HG02884 (cell line): ENCODE measurements around the gene C5orf24.
"Not testable (repeated sequence)": the region's sequence is repeated elsewhere in the genome, so short reads cannot be mapped to it uniquely, and the experiment has no call there.

Experiments used
- ATAC-seq: cut with Tn5 transposase; IDR thresholded peaks from one replicate; pipeline ENCODE4 v1.9.1; 2021; ENCODE audit warnings: mild to moderate bottlenecking, moderate library complexity; ENCODE audit not compliant: unreplicated experiment

The C5orf24 gene

DNA sequence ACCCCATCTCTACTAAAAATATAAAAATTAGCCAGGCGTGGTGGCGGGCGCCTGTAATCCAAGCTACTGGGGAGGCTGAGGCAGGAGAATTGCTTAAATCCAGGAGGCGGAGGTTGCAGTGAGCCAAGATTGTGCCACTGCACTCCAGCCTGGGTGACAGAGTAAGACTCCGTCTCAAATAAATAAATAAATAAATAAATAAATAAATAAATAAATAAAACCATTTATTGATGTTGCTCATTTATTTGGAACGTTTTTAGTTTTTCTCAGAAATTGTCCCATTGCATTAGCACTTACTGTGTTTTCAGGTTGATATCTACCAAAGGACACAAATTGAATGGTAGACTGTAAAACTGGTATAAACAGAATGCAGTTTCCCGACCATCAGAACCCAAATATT lies 10.7 kb downstream of the C5orf24 start:
- ATAC-seq: not testable (repeated sequence)

DNA sequence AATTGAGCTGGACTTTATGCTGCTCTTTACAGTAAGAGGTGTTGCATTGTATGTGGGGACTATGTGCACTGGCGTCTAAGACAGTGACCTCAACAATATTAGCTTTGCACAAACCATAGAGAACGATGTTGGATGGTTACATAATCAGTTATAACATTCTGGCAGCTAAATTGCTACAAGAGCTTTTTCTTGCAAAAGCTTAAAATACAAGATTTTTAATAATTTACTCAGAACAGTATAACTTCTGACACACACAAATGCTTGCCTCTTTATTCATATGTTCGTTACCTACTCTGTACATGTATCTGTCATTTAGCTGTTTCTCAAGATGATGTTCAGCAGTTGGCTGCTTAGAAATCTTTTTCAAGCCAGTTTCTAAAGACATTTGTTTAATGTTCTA lies 11.6 kb downstream of the C5orf24 start:
- no peak for ATAC-seq

DNA sequence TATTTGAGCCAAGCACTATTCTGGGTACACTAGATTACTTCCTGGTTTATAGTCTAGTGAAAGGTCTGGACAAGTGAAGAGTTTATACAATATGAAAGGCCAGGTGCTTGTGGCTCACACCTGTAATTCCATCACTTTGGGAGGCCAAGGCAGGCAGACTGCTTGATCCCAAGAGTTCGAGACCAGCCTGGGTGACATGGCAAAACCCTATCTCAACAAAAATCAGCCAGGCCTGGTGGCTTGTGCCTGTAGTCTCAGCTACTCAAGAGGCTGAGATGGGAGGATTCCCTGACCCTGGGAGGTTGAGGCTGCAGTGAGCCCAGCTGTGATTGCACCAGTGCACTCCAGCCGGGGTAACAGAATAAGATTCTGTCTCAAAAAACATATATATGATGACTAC lies 18.9 kb downstream of the C5orf24 start:
- ATAC-seq: no peak

DNA sequence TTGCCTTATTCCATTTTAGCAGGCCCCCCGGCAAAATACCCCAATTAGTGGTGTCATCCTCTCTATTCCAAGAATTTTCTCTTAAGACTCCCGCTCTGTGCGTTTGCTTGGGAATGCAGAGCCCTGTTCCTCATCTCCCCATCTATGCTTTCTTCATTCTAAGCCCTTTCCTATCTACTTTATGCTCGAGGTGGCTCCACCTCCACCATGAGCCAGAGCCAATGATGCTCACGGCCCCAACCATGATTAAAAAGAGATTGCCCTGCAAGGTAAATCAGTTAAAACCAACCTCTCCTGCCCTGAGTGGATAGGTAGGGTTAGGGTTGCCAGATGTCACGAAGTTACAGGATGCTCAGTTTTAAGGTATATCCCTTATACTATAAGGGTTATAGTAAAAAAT lies 27.7 kb downstream of the C5orf24 start:
- ATAC-seq: no peak

DNA sequence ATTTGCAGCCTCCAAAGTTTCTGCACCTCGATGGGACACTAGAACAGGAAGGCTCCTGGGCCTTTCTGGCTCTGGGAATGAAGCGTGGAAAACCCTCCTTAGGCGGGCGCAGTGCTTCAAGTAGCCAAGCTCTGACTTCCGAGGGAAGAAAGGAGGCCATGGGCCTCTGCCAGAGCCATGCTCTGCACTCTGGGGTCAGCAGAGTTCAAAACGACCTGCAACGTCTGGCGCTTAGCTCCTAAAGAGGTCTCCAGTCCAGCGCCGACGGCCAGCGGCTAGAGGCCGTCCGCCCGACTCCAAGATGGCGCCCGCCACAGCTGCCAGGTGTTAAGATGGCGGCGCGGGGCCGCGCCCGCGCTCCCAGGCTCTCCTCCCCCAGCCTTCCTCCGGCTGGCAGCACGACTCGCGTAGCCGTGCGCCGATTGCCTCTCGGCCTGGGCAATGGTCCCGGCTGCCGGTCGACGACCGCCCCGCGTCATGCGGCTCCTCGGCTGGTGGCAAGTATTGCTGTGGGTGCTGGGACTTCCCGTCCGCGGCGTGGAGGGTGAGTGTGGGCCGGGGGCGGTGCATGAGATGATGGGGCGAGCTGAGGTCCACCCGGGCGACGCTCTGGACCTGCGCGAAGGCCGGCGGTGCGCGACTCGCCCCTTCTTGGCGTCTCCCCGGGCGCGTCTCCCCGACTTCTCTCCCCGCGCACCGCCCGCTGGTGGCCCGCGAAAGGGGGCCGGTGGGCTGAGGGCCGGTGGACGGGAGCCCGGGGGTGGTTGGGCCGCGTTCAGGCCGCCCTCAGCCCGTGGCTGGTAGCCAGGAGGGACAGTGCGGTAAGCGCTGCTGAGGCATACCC lies 28.4 kb downstream of the C5orf24 start, which contains the start of gene TXNDC15:
TXNDC15 (plus strand) TSS at position 385 of the 844 bp plus-strand sequence; CDS start at position 442, 57 bp downstream.
- peak; percentile 84 for ATAC-seq

DNA sequence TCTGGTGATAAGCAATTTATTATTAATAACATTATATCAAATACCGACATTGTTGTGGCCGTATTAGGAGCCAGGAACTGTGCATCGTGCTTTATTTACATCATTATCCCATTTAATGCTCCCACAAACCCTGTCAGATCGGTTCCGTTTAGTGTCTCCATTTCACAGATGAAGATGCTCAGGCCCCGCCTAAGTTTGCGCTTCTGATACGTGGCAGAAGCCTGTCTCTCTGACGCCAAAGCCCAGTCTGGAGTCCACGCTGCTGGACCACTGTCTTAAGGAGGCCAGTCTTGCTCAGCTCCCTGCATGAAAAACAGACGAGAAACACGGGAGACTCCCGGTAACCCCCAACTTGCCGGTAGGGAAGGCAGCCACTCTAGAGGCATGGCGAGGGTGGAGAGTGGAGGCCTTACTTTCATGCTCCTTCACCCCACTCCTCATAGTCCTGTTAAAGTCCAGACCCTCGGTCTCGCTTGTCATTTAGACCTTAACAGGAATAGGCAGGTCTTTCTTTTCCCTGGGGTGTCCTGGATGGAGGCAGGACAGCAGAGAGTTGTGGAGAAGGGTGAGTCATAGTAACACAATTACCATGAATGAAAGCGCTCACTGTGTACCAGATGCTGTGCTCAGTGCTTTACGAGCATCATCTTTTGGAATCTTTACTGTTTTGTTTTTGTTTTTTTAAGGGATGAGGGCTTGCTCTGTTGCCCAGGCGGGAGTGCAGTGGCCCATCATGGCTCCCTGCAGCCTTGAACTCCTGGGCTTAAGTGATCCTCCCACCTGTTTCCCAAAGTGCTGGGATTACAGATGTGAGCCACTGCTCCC lies 29.3 kb downstream of the C5orf24 start:
- peak; percentile 31 for ATAC-seq

DNA sequence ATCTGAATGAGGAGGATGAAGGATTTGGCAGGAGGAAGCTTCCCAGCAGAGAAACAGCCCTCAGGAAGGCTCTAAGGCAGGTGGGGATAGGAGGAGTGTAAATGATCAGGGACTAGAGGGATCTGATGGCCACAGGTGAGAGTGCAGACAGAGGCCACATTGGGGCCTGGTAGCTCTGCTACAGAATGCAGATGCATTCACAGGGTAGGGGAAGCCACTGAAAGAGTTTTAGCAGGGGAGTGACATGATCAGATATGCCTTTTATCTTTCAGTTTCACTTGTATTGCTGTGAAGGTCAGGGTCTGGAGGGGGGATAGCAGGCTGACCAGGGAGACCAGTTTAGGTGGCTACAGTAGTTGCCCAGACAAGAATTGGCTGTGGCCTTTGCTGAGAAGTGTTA lies 31.4 kb downstream of the C5orf24 start:
- ATAC-seq: no peak

DNA sequence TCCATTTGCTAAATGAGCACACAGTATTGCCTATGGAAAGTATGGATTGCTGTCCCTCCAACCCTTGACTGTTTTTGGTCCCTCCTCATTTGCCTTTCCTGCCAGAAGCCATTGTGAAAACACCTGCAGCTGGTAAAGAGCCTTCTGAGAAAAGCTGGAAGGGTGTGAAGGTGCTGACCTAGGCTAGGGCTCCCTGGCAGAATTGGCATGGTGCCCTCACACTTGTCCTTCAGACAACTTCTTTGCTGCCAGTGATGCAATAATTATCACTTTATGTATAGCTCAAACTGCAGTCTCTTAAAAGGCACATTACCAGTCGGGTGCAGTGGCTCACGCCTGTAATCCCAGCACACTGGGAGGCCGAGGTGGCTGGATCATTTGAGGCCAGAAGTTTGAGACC lies 32.6 kb downstream of the C5orf24 start:
- ATAC-seq: no peak

DNA sequence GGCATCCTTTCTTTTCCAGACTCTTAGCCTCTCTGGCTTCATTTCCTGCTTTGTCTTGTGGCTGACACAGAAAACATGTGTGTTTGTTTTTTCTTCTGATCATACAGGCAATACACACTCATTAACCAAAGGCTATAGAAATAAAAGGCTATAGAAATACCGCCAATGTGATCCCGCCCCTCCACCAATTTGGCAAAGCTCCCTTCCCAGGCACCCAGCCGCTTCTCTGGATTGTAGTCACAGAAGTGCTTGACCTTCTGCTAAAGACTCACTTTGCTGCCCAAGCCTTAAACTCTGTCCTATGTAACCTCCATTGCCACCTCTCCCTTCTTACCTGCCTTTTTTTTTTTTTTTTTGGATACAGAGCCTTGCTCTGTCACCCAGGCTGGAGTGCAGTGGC lies 33.7 kb downstream of the C5orf24 start:
- no peak for ATAC-seq

DNA sequence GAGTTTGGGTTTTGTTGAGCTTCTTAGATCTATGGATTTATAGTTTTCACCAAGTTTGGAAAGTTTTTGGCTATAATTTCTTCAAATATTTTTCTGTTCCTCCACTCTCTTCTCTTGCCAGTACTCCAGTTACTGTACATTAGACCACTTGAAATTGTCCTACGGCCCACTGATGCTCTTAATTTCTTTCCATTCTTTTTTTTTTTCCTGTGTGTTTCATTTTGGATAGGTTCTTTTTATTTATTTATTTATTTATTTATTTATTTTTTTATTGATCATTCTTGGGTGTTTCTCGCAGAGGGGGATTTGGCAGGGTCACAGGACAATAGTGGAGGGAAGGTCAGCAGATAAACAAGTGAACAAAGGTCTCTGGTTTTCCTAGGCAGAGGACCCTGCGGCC lies 35.2 kb downstream of the C5orf24 start:
- not testable (repeated sequence) for ATAC-seq

DNA sequence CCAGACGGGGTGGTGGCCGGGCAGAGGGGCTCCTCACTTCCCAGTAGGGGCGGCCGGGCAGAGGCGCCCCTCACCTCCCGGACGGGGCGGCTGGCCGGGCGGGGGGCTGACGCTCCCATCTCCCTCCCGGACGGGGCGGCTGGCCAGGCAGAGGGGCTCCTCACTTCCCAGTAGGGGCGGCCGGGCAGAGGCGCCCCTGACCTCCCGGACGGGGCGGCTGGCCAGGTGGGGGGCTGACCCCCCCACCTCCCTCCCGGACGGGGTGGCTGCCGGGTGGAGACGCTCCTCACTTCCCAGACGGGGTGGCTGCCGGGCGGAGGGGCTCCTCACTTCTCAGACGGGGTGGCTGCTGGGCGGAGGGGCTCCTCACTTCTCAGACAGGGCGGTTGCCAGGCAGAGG lies 35.9 kb downstream of the C5orf24 start:
- not testable (repeated sequence) for ATAC-seq

DNA sequence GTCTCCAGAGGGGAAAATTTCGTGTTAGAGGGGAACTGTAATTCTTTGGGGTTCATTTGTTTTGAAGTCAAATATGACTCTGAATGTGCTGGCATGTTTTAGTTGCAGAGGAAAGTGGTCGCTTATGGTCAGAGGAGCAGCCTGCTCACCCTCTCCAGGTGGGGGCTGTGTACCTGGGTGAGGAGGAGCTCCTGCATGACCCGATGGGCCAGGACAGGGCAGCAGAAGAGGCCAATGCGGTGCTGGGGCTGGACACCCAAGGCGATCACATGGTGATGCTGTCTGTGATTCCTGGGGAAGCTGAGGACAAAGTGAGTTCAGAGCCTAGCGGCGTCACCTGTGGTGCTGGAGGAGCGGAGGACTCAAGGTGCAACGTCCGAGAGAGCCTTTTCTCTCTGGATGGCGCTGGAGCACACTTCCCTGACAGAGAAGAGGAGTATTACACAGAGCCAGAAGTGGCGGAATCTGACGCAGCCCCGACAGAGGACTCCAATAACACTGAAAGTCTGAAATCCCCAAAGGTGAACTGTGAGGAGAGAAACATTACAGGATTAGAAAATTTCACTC lies 41.9 kb downstream of the C5orf24 start:
- ATAC-seq: no peak

DNA sequence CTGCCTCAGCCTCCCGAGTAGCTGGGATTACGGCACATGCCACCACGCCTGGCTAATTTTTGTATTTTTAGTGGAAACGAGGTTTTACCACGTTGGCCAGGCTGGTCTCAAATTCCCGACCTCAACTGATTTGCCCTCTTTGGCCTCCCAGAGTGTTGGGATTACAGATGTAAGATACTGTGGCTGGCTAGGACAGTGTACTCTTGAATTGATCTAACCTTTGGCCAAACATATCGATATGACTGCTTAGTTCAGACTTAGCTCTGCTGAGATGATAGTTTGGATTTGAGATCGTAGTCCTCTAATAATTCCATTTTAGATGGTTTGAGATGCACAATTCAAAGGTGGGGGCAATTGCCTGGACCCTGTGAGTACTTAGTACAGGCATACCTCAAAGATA lies 43.6 kb downstream of the C5orf24 start:
- ATAC-seq: no peak

DNA sequence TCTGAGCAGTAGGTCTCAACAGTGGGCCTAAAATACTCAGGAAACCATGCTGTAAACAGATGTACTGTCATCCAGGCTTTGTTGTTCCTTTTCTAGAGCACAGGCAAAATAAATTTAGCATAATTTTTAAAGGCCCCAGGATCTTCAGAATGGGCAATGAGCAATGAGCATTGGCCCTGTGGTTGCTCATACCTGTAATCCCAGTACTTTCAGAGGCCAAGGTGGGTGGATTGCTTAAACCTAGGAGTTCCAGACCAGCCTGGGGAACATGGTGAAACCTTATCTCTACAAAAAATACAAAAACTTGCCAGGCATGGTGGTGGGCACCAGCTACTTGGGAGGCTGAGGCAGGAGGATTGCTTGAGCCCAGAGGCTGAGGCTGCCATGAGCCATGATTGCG lies 45.7 kb downstream of the C5orf24 start:
- no peak for ATAC-seq

DNA sequence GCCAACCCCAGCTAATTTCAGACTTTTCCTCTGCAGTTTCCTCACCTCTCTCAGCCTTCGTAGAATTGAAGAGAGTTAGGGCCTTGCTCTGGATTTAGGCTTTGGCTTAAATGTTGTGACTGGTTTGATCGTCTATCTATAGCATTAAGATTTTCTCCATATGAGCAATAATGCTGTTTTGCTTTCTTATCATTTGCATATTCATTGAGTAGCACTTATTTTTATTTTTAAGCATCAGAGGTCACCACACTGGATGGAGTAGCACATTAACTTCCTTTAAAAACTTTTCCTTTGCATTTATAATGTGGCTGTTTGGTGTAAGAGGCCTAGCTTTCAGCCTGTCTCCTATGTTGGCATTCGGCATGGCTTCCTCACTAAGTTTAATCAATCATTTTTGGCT lies 46.5 kb downstream of the C5orf24 start:
- no peak for ATAC-seq

DNA sequence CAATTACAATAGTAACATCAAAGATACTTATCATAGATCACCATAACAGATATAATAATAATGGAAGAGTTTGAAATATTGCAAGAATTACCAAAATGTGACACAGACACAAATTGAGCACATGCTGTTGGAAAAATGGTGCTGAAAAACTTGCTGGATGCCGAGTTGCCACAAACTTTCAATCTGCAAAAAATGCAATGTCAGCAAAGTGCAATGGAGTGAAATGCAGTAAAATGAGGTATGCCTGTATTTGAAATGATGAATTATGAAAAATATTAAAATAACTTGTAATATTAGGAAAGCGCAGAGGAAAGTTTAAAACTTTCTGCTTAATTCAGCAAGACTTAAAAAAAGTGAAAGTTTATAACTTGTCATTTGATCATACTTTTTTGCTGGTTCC lies 47.2 kb downstream of the C5orf24 start:
- no peak for ATAC-seq

DNA sequence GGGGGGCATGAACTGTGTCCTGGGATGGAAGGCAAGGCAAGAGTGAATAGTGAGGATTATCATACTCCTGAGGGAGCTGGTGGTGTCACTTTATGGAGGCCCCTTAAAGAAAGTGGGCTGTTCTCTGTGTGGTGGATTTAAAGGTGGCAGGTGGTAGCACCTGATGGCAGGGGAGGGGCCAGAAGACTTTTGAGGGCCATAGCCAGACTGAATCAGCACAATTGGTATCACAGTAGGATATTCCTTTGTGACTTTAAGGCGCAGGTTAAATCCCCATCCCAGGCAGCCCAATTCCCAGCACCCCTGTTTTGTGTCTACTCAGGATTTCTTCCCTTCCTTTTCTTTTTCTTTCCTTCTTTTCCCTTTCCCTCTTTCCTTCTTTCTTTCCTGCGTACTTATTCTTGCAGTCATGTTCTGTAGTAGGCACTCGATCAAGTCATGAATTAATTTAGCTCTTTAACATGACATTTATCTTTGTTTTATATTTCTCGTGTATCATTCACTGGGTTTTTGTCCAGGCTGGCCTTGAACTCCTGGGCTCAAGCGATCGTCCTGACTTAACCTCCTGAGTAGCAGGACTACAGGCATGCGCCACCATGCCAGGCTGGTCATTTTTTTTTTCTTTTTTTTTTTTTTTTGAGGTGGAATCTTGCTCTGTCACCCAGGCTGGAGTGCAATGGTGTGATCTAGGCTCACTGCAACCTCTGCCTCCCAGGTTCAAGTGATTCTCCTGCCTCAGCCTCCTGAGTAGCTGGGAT lies 48.2 kb downstream of the C5orf24 start:
- no peak for ATAC-seq

DNA sequence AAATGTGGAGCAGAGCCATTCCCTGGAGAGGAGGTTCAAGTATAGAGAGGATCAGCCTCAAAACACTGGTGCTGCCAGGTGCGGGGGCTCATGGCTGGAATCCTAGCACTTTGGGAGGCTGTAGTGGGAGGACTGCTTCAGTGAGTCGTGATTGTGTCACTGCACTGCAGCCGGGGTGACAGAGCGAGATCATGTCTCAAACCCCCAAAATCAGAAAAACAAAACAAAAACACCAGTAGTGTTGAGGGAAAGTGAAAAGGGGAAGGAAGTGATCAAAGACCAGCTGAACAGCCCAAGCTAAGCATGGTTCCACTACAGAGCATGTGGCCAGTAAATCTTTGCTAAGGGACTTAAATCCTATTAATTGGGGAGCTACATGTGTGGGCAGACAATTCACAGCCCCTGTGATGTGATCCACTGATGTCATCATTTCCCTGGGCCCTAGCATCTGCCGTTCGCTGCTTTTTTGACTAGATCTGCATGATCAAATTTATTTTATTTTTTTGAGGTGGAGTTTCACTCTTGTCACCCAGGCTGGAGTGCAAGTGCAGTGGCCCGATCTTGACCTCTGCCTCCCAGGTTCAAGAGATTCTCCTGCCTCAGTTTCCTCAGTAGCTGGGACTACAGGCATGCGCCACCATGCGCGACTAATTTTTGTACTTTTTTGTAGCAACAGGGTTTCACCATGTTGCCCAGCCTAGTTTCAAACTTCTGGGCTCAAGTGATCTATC lies 56.5 kb downstream of the C5orf24 start:
- ATAC-seq: no peak

DNA sequence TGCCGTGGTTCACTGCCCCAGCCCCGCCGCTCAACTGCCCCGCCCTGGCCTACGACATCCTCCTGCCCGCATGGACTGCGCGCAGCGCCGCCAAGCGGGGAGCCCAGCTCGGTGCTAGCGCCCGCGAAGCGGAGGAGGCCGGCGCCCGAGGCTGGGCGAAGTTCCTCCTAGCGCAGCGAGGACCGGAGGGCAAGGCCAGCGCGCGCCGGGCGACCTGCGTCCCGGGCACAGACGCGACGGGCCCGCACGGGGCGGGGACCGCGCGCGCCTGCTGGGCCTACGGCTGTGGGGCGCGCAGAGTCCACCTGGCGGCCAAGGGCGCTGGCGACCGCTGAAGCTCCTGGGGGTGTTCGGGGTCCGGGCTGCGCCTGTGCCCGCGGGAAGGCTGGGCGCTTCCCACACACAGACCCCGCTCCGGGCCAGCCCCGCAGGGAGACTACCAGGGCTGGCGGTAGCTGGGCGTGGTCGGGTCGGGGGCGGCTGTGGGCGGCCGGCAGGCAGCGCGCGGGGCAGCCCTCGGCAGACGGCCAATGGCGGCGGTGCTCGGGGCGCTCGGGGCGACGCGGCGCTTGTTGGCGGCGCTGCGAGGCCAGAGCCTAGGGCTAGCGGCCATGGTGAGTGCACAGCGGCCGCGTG lies 59.0 kb downstream of the C5orf24 start, which contains the start of gene PCBD2:
PCBD2 (plus strand) TSS at position 522 of the 636 bp plus-strand sequence; CDS start at position 531, 9 bp downstream.
- ATAC-seq: peak; percentile 76
